Skeletal muscle tissue (tissue), 4 donors: ENCODE data around the gene GBP1. TPM values are rescaled to one million over a fixed set of nuclear protein-coding genes. Genes with fewer than 3 reads are reported as not detected.
"Not testable (repeated sequence)": the region's sequence is repeated elsewhere in the genome, so short reads cannot be mapped to it uniquely, and the experiment has no call there.

ENCODE experiments used
- H3K27ac ChIP-seq: one replicate; pipeline ENCODE4 v1.7.0; 2013; ENCODE audit warnings: mild to moderate bottlenecking, low read depth, low read length, inconsistent platforms
- H3K27me3 ChIP-seq, 3 donors: one replicate each; pipeline ENCODE4 v1.7.0; 2013; ENCODE audit warnings: low read length in 3 of 3; ENCODE audit not compliant: control insufficient read depth in 3 of 3, insufficient read depth in 3 of 3
- H3K36me3 ChIP-seq, 3 donors: one replicate each; pipeline ENCODE4 v1.7.0; 2013; ENCODE audit warnings: low read length in 3 of 3; ENCODE audit not compliant: control insufficient read depth in 3 of 3, insufficient read depth in 3 of 3
- H3K4me1 ChIP-seq, 3 donors: one replicate each; pipeline ENCODE4 v1.7.0; 2013; ENCODE audit warnings: low read length in 3 of 3, mild to moderate bottlenecking in 3 of 3; ENCODE audit not compliant: control insufficient read depth in 3 of 3, insufficient read depth in 3 of 3
- H3K4me3 ChIP-seq, 3 donors: one replicate each; pipeline ENCODE4 v1.7.0; 2013; ENCODE audit warnings: low read length in 3 of 3
- H3K9ac ChIP-seq, 3 donors: one replicate each; pipeline ENCODE4 v1.7.0; 2013; ENCODE audit warnings: low read length in 3 of 3, mild to moderate bottlenecking in 3 of 3, moderate library complexity in 2 of 3, low read depth in 1 of 3
- H3K9me3 ChIP-seq, 3 donors: one replicate each; pipeline ENCODE4 v1.7.0; 2013; ENCODE audit warnings: low read length in 3 of 3; ENCODE audit not compliant: control insufficient read depth in 3 of 3
- total RNA-seq: library from RNA; depleted of rRNA; stranded (reverse); fragments of >200 nt; gene quantifications from one replicate; pipeline ENCODE4 v1.2.3, GENCODE V29; 2014
- donor health status: Osteomylitis.

GBP1 gene
- total RNA-seq, 1 donor from 2014 or later, result 14.6 TPM

GRCh38 chr1:89063094-89063493 is 1.9 kb downstream of the GBP1 start:
- Histone ChIP-seq H3K9me3 (no peaks in the 10 kb centered on the region), H3K36me3 (peaks cover 0 to 12% (median 8%) of the 10 kb centered on the region in 3 donors), H3K4me3 (no peak overlapping the region), H3K4me1 (peaks cover 0 to 4% (median 3%) of the 10 kb centered on the region in 3 donors), H3K27ac (no peak overlapping the region), H3K9ac (no peak overlapping the region), H3K27me3 (no peaks in the 10 kb centered on the region)

GRCh38 chr1:89060091-89060490 is 4.9 kb downstream of the GBP1 start:
- Histone ChIP-seq H3K27ac (no peak overlapping the region), H3K9ac (no peak overlapping the region), H3K27me3 (no peaks in the 10 kb centered on the region), H3K9me3 (no peaks in the 10 kb centered on the region), H3K4me3 (no peak overlapping the region), H3K36me3 (peaks cover 0 to 22% (median 12%) of the 10 kb centered on the region in 3 donors), H3K4me1 (peaks cover 0 to 4% (median 0%) of the 10 kb centered on the region in 3 donors)

GRCh38 chr1:89051955-89052312 is 13.1 kb downstream of the GBP1 start:
- no peak overlapping the region for H3K27ac ChIP-seq
- H3K36me3 ChIP-seq, result peaks cover 0 to 19% (median 3%) of the 10 kb centered on the region in 3 donors
- no peak overlapping the region for H3K4me3 ChIP-seq
- no peaks in the 10 kb centered on the region for H3K27me3 ChIP-seq
- no peaks in the 10 kb centered on the region for H3K4me1 ChIP-seq
- H3K9ac ChIP-seq, result no peak overlapping the region
- H3K9me3 ChIP-seq, result no peaks in the 10 kb centered on the region

GRCh38 chr1:89051300-89051954 is 13.6 kb downstream of the GBP1 start:
- H3K36me3 ChIP-seq, result peaks cover 0 to 17% (median 3%) of the 10 kb centered on the region in 3 donors
- H3K27ac ChIP-seq, result no peak overlapping the region
- no peaks in the 10 kb centered on the region for H3K27me3 ChIP-seq
- no peaks in the 10 kb centered on the region for H3K4me1 ChIP-seq
- no peak overlapping the region for H3K9ac ChIP-seq
- H3K4me3 ChIP-seq, result no peak overlapping the region
- no peaks in the 10 kb centered on the region for H3K9me3 ChIP-seq

- Histone ChIP-seq H3K9ac (no peak overlapping the region), H3K9me3 (no peaks in the 10 kb centered on the region), H3K27me3 (no peaks in the 10 kb centered on the region), H3K27ac (no peak overlapping the region), H3K4me1 (no peaks in the 10 kb centered on the region), H3K36me3 (peaks cover 0 to 14% (median 3%) of the 10 kb centered on the region in 3 donors), H3K4me3 (no peak overlapping the region)
These were observed 14.4 kb downstream of the GBP1 start for GRCh38 chr1:89050649-89051033.

- not testable (repeated sequence) for H3K4me3 ChIP-seq, H3K4me1 ChIP-seq, H3K27me3 ChIP-seq, H3K9me3 ChIP-seq, H3K9ac ChIP-seq, H3K27ac ChIP-seq
- peaks cover 0 to 11% (median 3%) of the 10 kb centered on the region in 3 donors for H3K36me3 ChIP-seq
These were observed 14.9 kb downstream of the GBP1 start for GRCh38 chr1:89049901-89050648.

- not testable (repeated sequence) for H3K9me3 ChIP-seq, H3K27me3 ChIP-seq, H3K27ac ChIP-seq, H3K4me3 ChIP-seq, H3K4me1 ChIP-seq, H3K9ac ChIP-seq
- peaks cover 0 to 11% (median under 1%) of the 10 kb centered on the region in 3 donors for H3K36me3 ChIP-seq
These were observed 15.8 kb downstream of the GBP1 start for GRCh38 chr1:89049187-89049586.

- H3K4me1 ChIP-seq, result no peaks in the 10 kb centered on the region
- H3K9ac ChIP-seq, result no peak overlapping the region
- H3K27ac ChIP-seq, result no peak overlapping the region
- peaks cover 0 to 7% (median 0%) of the 10 kb centered on the region in 3 donors for H3K36me3 ChIP-seq
- H3K9me3 ChIP-seq, result peaks cover 0 to 3% (median 0%) of the 10 kb centered on the region in 3 donors
- H3K4me3 ChIP-seq, result no peak overlapping the region
- H3K27me3 ChIP-seq, result no peaks in the 10 kb centered on the region
These were observed 17.3 kb downstream of the GBP1 start for GRCh38 chr1:89047734-89048133.

GRCh38 chr1:89046318-89047183 is 18.5 kb downstream of the GBP1 start:
- not testable (repeated sequence) for H3K36me3 ChIP-seq, H3K9ac ChIP-seq, H3K4me1 ChIP-seq, H3K27ac ChIP-seq, H3K27me3 ChIP-seq, H3K9me3 ChIP-seq, H3K4me3 ChIP-seq
